Omental fat pad (tissue), 4 donors: ENCODE results near the gene RXFP3. TPM values are rescaled to one million over a fixed set of nuclear protein-coding genes. Genes with fewer than 3 reads are reported as not detected.
A peak's percentile ranks its signal among the peaks of the same experiment; 100 is the strongest.
"Not testable (repeated sequence)": the region's sequence is repeated elsewhere in the genome, so short reads cannot be mapped to it uniquely, and the experiment has no call there.

Experiments used
- ATAC-seq: fragments of 150-250 bp; one replicate; pipeline ENCODE4 v1.9.1; 2016; ENCODE audit warnings: mild to moderate bottlenecking, moderate library complexity; ENCODE audit not compliant: low FRiP score
- DNase-seq: peaks from one replicate; pipeline ENCODE4 v3.0.0-alpha.2; 2019; ENCODE audit warnings: low spot score
- CTCF ChIP-seq, 3 donors: fragments of 450-650 bp; IDR thresholded peaks; one replicate each; pipeline ENCODE4 v1.5.1; 2016 to 2017; ENCODE audit warnings: antibody characterized with exemption in 3 of 3, mild to moderate bottlenecking in 3 of 3, moderate library complexity in 2 of 3
- total RNA-seq, 4 donors: library from RNA; depleted of rRNA; stranded (reverse); fragments of >200 nt; gene quantifications; one replicate each; pipeline ENCODE4 v1.1.0, GENCODE V29; 2016

RXFP3 gene
- total RNA-seq, 4 donors from 2014 or later, result not detected

GRCh38 chr5:33892620-33893137, 43.5 kb upstream of the RXFP3 start:
- peak; percentile 37 for DNase-seq
- ATAC-seq, result peak; percentile 2

GRCh38 chr5:33894566-33894965, 41.6 kb upstream of the RXFP3 start:
- no peak for DNase-seq
- TF ChIP-seq CTCF (IDR thresholded peaks at IDR 0.05), result no peak
- no peak for ATAC-seq

More at GRCh38 chr5:33892620-33893137, 43.5 kb upstream of the RXFP3 start:
- no peak for TF ChIP-seq CTCF (IDR thresholded peaks at IDR 0.05)

GRCh38 chr5:33901156-33901555, 35.0 kb upstream of the RXFP3 start:
- no peak for ATAC-seq
- no peak for TF ChIP-seq CTCF (IDR thresholded peaks at IDR 0.05)
- no peak for DNase-seq

- TF ChIP-seq CTCF (IDR thresholded peaks at IDR 0.05), result no peak
- DNase-seq (no peak), ATAC-seq (no peak)
Measured at GRCh38 chr5:33903118-33903517, 33.1 kb upstream of the RXFP3 start.

GRCh38 chr5:33905381-33905780, 30.8 kb upstream of the RXFP3 start:
- ATAC-seq (no peak), DNase-seq (no peak)
- no peak for TF ChIP-seq CTCF (IDR thresholded peaks at IDR 0.05)

GRCh38 chr5:33906248-33906647, 29.9 kb upstream of the RXFP3 start:
- DNase-seq, ATAC-seq: not testable (repeated sequence)

GRCh38 chr5:33914844-33915243, 21.3 kb upstream of the RXFP3 start:
- DNase-seq, ATAC-seq: not testable (repeated sequence)

- DNase-seq (no peak), ATAC-seq (no peak)
- no peak for TF ChIP-seq CTCF (IDR thresholded peaks at IDR 0.05)
Measured at GRCh38 chr5:33921002-33921401, 15.2 kb upstream of the RXFP3 start.
